ENCODE measurements around the gene SSBP4.

The SSBP4 gene

GRCh38 chr19:18481505-18482222 lies 62.5 kb downstream of the SSBP4 start:
- H3K36me3 ChIP-seq (ENCODE audit: insufficient read depth, low read length) = no peaks in the 10 kb centered on the region
- no peaks in the 10 kb centered on the region for H3K9me3 ChIP-seq (ENCODE audit: low read depth, low read length)
- H3K27ac ChIP-seq = no peak overlapping the region
- TF ChIP-seq FOXP2 (optimal IDR thresholded peaks at IDR 0.05; ENCODE audit: control extremely low read depth, extremely low read length, insufficient read depth) = no peak
- TF ChIP-seq POLR2AphosphoS5 (IDR thresholded peaks at IDR 0.05; ENCODE audit: borderline replicate concordance, low read depth, low read length) = no peak
- no peak for TF ChIP-seq EZH2 (IDR thresholded peaks at IDR 0.05)
- no peak overlapping the region for H3K9ac ChIP-seq (ENCODE audit: insufficient read length)
- no peak overlapping the region for H3K4me3 ChIP-seq
- DNase-seq (ENCODE audit: low read depth, low spot score) = no peak

- no peaks in the 10 kb centered on the region for H3K9me3 ChIP-seq (ENCODE audit: low read depth, low read length)
- H3K9ac ChIP-seq (ENCODE audit: insufficient read length) = no peak overlapping the region
- H3K4me3 ChIP-seq = no peak overlapping the region
- no peak for DNase-seq (ENCODE audit: low read depth, low spot score)
- no peaks in the 10 kb centered on the region for H3K36me3 ChIP-seq (ENCODE audit: insufficient read depth, low read length)
- no peak for TF ChIP-seq FOXP2 (optimal IDR thresholded peaks at IDR 0.05; ENCODE audit: control extremely low read depth, extremely low read length, insufficient read depth)
- TF ChIP-seq POLR2AphosphoS5 (IDR thresholded peaks at IDR 0.05; ENCODE audit: borderline replicate concordance, low read depth, low read length) = no peak
- no peak for TF ChIP-seq EZH2 (IDR thresholded peaks at IDR 0.05)
- no peak overlapping the region for H3K27ac ChIP-seq
These were observed 64.1 kb downstream of the SSBP4 start for GRCh38 chr19:18483119-18483890.

Data from SK-N-MC (cell line).